PC-3 (cell line): ENCODE data around the gene MACROD2.

Experiments
- CTCF ChIP-seq: fragments of 300-600 bp; sonication (generic); conservative IDR thresholded peaks from 2 replicates; pipeline ENCODE4 v1.5.1; 2017; ENCODE audit warnings: antibody characterized with exemption, low read depth, mild to moderate bottlenecking, low read length
- EZH2 ChIP-seq: fragments of 300-600 bp; sonication (generic); IDR thresholded peaks from one replicate; pipeline ENCODE4 v1.6.1; 2017; ENCODE audit warnings: antibody characterized with exemption, mild to moderate bottlenecking, low read length; ENCODE audit not compliant: unreplicated experiment

GRCh38 chr20:14312001-14312400 is 316.7 kb downstream of the MACROD2 start:
- TF ChIP-seq CTCF (no peak), EZH2 (no peak)
